GM18867 (cell line): ENCODE data around the gene IL3.

ENCODE experiments used
- ATAC-seq: cut with Tn5 transposase; IDR thresholded peaks from one replicate; pipeline ENCODE4 v1.9.1; 2021; ENCODE audit warnings: mild to moderate bottlenecking, moderate library complexity; ENCODE audit not compliant: unreplicated experiment

IL3 gene

DNA sequence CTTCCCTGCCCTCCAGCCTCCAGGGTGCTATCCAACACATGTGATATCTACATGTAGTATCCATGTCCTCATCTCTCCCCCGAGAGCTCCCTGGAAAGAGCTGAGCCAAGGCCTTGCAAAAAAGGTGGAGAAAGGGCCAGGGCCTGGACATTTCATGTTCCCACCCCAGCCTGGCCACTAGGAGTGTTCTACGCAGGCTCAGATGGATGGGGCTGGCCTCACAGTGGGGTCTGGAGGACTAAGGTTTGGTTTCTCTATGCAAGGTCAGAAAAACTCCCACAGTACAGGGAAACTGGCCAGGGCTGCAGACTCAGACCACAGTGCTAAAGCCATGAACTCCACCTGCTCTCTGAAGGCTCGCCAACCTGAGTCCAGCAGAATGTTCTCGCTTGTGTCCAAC is 11.6 kb downstream of the IL3 start:
- no peak for ATAC-seq

GRCh38 chr5:132072528-132072927 is 12.1 kb downstream of the IL3 start:
- ATAC-seq: no peak

GRCh38 chr5:132073231-132074013 is 13.0 kb downstream of the IL3 start, which contains the start of gene CSF2:
CSF2 (plus strand) TSS chr5:132073789; CDS start chr5:132073824, 35 bp downstream.
- no peak for ATAC-seq

DNA sequence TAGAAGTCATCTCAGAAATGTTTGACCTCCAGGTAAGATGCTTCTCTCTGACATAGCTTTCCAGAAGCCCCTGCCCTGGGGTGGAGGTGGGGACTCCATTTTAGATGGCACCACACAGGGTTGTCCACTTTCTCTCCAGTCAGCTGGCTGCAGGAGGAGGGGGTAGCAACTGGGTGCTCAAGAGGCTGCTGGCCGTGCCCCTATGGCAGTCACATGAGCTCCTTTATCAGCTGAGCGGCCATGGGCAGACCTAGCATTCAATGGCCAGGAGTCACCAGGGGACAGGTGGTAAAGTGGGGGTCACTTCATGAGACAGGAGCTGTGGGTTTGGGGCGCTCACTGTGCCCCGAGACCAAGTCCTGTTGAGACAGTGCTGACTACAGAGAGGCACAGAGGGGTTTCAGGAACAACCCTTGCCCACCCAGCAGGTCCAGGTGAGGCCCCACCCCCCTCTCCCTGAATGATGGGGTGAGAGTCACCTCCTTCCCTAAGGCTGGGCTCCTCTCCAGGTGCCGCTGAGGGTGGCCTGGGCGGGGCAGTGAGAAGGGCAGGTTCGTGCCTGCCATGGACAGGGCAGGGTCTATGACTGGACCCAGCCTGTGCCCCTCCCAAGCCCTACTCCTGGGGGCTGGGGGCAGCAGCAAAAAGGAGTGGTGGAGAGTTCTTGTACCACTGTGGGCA is 13.8 kb downstream of the IL3 start:
- no peak for ATAC-seq

GRCh38 chr5:132074772-132075718 is 14.6 kb downstream of the IL3 start:
- ATAC-seq: no peak

DNA sequence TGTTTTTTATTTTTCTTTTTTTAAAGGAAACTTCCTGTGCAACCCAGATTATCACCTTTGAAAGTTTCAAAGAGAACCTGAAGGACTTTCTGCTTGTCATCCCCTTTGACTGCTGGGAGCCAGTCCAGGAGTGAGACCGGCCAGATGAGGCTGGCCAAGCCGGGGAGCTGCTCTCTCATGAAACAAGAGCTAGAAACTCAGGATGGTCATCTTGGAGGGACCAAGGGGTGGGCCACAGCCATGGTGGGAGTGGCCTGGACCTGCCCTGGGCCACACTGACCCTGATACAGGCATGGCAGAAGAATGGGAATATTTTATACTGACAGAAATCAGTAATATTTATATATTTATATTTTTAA is 15.2 kb downstream of the IL3 start:
- no peak for ATAC-seq

DNA sequence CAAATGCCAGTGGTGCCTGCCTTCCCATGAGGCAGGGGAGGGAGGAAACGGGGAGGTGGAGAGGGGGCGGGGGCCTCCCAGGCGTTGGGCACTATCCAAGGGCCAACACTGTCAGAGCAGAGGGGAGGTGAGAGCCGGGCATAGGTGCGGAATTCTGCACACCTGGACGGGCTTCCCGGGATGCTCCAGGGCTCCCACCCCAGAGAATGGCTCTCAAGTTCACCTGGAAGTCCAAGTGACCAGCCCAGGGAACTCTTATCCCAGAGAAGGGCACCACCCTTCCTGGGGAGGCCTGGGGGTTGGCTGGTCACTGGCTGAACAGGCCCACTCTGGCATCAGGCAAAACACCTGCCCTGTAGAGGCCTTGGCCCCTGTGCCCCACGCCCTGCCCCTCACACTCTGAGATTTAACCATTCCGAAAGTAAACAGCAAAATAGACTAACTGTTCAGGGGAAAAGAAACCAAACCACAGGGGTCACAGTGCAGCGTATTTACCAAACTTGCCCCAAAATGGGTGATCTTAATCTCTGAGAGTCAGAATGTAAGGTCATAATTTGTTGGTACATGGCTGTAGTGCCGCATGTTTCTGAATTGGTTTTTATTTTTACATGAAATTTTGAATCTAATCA is 15.9 kb downstream of the IL3 start:
- no peak for ATAC-seq

DNA sequence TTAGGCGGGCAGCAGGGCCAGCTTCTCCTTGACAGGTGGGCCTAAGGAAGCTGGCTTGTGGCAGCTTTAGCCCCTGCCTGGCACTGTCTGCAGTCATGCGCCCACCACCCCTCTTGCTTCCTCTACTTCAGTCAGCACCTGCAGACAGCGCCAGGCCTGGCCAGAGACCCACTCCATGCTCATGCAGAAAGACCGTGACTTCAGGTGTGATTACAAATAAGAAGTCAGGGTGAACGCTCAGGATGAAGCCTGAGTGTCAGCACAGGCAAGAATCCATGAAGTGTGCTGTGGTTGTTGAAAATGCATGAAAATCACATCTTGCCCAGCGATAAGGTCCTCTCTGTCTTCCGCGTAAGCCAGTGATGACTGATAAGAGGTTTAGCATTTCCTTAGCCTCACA is 16.5 kb downstream of the IL3 start:
- ATAC-seq: no peak

- ATAC-seq: no peak
Observed at GRCh38 chr5:132079081-132079480, 18.6 kb downstream of the IL3 start.

GRCh38 chr5:132079619-132080018 is 19.2 kb downstream of the IL3 start:
- no peak for ATAC-seq

- ATAC-seq: no peak
Observed at GRCh38 chr5:132080595-132080994, 20.1 kb downstream of the IL3 start.

DNA sequence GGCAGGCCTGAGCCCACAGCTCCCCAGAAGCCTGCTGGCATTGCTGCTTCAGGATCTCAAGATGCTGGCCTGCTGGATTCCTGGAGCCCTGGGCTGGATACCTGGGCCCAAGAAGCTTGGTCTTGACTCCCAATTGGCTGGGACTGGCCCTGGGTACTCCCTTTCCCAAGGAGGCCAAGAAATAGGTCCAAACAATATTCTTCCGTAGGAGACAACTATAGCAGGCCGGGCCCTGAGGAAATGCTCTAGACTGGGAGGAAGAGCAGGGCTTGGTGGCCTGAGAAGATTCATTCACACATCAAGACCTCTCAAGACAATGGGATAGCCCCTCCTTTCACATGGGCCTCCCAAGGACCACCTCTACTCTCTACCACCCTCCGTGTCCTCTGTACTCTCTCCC is 21.0 kb downstream of the IL3 start:
- no peak for ATAC-seq

GRCh38 chr5:132082329-132083023 is 22.0 kb downstream of the IL3 start:
- ATAC-seq: no peak

- no peak for ATAC-seq
Observed at GRCh38 chr5:132083071-132083678, 22.7 kb downstream of the IL3 start.

GRCh38 chr5:132085686-132086085 is 25.2 kb downstream of the IL3 start:
- ATAC-seq: no peak

DNA sequence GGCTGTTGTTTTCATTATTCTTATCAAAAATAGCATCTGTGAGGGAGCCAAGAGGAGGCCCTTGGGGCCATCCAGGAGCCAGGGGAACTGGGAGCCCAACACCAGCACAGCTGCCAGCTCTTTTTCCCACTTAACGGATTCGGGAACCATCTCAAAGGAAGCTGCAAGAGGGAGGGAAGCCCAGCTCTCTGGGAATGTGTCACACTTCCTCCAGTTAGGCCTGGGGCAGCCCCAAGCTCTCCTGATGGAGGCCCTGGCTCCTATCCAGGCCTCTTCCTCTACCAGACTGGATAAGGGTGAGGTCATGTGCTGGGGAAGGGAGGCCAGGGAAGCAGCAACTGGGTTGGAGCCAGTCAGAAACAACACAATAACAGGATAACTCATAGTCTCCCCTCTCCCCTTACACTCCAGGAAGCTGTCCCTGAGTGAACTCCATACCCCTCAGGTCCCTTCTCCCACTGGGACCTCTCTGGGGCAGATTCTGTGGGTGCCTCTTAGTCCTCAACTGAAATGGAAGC is 25.9 kb downstream of the IL3 start:
- ATAC-seq: no peak

GRCh38 chr5:132087176-132087575 is 26.7 kb downstream of the IL3 start:
- ATAC-seq: no peak

DNA sequence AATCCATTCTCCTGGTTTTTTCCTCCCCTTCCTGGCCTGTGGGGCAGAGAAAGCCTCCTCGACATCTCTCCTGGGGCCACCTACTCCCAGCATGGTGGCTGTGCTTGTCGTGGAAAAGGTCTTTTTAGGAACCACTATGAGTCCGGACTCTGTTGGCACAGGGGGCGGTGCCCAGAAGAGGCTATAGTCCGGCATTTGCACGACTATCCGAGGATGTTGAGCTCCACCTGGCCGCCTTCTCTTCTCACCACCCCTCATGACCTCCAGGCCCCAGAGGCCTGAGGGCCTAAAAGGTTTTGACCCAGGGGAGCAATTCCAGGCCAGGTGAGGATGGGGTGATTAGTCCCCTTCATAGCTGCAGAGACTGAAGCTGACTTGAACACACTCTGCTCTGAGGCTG is 27.2 kb downstream of the IL3 start:
- no peak for ATAC-seq

- no peak for ATAC-seq
Observed at GRCh38 chr5:132089363-132089762, 28.9 kb downstream of the IL3 start.

- no peak for ATAC-seq
Observed at GRCh38 chr5:132090107-132090506, 29.7 kb downstream of the IL3 start.
